Loucy (cell line): Measurements from ENCODE around the gene ABCA6.

Experiments
- CTCF ChIP-seq: fragments of 200-600 bp; sonication (generic); conservative IDR thresholded peaks from 2 replicates; pipeline ENCODE4 v1.5.1; 2014; ENCODE audit warnings: mild to moderate bottlenecking, antibody characterized with exemption, low read length
- EZH2phosphoT487 ChIP-seq: fragments of 200-600 bp; IDR thresholded peaks from 2 replicates; pipeline ENCODE4 v1.6.1; 2018; ENCODE audit warnings: antibody characterized with exemption, mild to moderate bottlenecking, moderate library complexity, borderline replicate concordance

DNA sequence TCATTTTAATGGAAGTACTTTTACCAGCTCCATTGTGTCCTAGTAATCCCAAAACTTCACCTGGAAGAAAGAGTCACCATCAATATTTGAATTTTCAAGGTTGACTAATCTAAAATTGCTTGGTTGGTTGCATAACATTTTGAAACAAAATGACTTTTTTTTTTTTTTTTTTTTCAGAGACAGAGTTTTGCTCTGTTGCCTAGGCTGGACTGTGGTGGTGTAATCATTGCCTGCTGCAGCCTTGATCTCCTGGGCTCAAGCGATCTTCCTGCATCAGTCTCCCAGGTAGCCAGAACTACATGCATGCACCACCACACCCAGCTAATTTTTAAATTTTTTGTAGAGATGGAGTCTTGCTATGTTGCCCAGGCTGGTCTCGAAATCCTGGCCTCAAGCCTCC lies 12.6 kb upstream of the ABCA6 start:
- TF ChIP-seq CTCF (no peak), EZH2phosphoT487 (no peak)
